Measurements from ENCODE around the gene SMG7.

SMG7 gene

DNA sequence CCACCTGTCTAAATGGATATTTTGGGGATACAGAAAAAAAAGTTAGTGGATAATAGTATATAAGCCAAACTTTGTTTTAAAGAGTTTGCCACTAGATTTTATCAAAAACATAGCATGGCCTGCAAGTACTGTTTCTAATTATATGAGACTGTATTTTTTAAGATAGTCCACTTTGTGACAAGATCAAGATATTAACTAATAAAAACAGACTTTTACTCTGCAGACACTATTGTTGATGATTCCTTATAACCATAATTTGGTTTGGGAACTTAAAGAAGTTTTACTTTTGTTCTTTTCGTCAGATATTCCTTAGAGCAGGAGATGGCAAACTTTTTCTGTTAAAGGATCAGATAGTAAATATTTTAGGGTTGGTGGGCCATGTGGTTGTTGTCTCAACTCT is 36.4 kb downstream of the SMG7 start:
- in situ Hi-C loops (cut with MboI; ENCODE audit: low sequenced_read_pairs) = no loop called here

DNA sequence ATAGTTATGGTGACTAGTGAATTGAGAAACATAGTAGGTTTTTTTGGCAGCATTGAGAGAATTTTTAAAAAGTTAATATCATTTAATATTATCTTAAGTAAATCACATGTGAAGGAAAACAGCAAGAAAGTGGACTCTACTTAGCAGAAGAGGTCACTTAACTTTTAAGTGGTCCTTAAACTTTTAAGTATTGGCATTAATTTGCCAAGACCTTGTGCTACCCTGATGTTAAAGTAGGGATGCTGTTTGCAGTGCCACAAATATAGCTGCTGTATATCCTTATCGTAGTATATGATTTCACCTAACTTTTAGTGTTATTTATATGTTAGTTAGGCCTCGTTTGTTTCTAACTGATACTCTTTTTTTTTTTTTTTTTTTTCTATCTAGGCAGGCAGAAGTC is 40.2 kb downstream of the SMG7 start:
- in situ Hi-C loops (cut with MboI; ENCODE audit: low sequenced_read_pairs) = no loop called here

DNA sequence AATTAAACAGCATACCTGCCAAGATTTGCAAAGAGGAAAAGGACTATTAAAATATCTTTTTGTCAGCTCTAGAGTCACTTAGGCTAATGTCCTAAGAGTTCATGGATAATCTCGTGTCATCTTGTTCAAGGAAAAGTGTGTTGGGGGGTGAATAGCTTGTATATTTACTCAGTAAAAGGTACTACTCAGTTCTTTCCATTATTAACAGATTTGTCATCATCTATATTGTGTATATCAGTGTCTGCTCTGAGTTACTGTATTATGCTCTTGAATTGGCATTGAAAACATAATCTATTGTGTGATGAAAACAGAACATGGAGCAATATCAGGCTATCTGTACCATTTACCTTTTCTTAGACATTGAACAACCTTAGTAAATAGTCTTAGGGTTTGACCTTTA is 41.9 kb downstream of the SMG7 start:
- in situ Hi-C loops (cut with MboI; ENCODE audit: low sequenced_read_pairs) = no loop called here

DNA sequence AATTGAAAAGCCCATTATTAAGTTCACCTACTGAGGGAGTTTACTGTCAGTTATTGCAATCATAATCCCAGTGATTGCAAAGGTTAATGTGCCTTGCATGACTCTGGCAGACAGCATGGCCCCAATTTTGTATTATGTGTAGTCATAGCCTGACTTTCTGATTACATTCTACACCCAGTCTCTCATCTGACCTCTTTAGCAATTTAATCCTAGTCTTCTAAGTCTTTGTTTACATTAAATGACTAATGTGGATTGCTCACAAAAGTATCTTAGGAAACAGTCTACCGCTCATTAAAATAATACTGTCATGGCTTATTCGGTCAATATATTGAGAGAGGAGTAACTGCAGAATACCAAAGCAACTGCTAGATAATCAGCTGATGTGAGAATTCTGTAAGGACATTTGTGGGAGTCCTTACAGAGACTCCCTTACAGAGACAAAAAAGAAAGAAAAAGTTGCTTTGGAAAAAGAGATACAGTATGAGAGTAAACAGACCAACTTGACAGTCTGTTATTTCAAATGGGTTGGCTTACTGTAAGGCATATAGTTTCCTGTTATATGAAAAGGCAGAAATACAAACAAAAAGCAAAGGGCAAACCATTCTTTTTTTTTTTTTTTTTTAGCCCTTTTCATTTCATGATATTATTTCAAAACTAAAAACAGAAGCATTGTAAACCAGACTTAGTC is 42.8 kb downstream of the SMG7 start:
- in situ Hi-C loops (cut with MboI; ENCODE audit: low sequenced_read_pairs) = no loop called here

DNA sequence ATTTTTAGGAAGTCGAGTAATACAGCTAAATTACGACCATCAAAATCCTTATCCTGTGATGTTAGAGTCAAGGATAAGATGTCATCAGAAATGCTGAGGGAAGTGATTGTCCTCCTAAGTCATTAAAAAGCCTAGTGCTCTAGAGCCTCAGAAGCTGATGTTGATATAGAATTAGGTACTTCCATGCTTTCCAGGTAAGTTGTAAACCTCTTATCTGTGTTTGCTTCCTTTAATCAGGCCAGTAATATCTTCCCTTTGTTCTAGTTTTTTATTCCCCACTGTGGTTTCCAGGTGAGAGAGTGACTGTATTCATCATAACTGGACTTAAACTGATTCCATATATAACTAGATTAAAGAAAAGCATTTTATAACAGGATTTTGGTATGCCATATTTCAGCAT is 44.4 kb downstream of the SMG7 start:
- in situ Hi-C loops (cut with MboI; ENCODE audit: low sequenced_read_pairs) = no loop called here

DNA sequence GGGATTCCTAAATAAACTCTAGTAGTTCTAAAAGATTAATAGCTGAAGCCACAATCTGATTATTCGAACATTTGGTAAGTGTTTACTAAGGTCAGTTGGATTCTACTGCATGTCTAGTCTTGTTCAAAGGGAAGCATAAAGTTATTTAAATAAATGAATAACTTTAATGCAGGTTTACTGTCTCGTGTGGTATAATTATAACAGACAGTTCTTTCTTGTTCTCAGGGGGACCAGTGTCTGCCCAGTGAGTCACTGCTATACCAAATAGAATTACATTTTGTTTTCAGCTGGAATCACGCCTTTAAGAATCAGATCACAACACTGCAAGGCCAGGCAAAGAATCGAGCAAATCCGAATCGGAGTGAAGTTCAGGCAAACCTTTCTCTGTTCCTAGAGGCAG is 45.1 kb downstream of the SMG7 start:
- in situ Hi-C loops (cut with MboI; ENCODE audit: low sequenced_read_pairs) = no loop called here

DNA sequence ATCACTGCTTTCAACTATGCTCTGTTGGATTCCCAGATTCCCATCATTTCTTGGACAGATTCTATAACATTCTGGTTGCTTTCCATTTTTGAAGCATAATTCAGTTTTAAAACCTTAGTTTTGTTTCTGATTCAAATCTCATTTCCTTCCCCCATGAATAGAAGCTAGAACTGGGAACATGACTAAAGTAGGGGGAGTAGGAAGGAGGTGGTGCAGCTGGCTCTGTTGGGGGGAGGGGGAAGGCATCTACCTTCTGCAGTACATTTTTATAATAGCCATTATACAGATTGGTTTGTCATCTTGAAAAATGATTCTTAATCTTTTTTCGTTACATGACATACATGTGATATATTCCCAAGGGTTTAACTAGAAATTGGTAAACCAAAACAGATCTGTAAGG is 48.1 kb downstream of the SMG7 start:
- in situ Hi-C loops (cut with MboI; ENCODE audit: low sequenced_read_pairs) = no loop called here

DNA sequence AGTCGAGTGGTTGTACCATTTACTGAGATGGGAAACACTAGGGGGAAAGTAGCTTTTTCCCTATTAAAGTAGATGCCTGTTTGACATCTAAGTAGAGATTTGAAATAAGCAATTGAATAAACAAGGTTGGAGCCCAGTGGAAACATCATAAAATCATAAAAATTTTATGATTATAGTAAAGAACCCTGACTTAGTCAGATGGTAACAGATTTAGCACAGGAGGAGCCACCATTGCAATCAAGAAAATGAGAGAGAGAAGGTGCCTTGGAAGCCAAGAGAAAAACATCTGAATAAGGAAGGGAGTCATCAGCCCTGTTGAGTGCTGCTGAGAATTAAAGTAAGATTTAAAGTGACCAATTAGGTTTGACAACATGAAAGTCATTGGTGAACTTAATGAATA is 49.8 kb downstream of the SMG7 start:
- in situ Hi-C loops (cut with MboI; ENCODE audit: low sequenced_read_pairs) = no loop called here

DNA sequence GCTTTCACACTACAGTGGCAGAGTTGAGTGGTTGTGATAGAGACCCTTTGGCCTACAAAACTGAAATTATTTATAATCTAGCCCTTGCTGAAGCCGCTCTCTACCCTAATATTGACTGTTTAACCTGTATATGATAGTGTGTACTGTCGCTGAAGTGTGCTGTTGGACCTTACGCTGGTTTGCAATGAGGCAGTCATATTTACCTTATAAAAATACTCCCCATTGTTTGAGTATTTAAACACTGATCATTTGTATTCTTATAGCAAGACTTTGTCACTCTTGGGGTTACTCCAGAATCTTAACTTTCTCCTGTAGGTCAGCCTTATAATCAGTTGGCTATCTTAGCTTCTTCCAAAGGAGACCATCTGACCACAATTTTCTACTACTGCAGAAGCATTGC is 56.3 kb downstream of the SMG7 start:
- in situ Hi-C loops (cut with MboI; ENCODE audit: low sequenced_read_pairs) = no loop called here

DNA sequence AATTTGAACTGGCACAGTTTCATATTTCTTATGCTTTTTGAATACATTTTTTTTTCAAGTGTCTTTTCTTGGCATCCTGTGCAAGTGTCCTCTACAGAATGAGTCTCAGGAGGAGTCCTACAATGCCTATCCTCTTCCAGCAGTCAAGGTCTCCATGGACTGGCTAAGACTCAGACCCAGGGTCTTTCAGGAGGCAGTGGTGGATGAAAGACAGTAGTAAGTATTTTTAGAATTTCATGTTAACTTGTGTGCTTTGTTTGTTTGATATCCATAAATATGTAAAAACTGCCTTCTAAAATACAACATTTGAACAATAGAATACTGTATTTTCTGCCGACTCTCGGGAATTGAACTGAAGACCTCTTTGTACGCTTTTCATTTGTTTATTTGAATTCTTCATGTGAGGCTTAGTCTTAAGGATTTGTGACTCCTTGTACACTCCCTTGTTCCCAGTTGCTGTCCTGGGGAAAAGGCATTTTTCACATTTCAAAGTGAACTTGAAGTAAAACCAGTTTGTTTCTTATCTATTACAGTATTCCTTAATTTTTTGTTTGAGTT is 61.4 kb downstream of the SMG7 start:
- in situ Hi-C loops (cut with MboI; ENCODE audit: low sequenced_read_pairs) = no loop called here

DNA sequence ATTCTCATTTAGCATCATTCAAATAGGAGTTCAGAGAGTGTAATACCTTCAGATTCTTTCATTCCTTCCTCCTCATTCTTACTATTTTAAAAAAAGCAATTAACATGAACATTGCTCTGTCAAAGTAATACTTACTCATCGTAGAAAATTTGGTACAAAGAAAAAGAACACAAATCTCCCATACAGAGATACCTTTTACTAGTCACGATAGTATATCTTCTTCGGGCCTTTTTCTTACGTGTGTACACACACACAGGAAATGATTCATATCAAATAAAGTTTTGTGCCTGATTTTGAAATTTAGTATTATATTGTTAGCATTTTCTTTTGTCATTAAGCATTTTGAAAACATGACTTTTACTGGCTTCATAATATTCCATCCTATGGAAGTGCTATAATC is 65.1 kb downstream of the SMG7 start:
- in situ Hi-C loops (cut with MboI; ENCODE audit: low sequenced_read_pairs) = no loop called here

DNA sequence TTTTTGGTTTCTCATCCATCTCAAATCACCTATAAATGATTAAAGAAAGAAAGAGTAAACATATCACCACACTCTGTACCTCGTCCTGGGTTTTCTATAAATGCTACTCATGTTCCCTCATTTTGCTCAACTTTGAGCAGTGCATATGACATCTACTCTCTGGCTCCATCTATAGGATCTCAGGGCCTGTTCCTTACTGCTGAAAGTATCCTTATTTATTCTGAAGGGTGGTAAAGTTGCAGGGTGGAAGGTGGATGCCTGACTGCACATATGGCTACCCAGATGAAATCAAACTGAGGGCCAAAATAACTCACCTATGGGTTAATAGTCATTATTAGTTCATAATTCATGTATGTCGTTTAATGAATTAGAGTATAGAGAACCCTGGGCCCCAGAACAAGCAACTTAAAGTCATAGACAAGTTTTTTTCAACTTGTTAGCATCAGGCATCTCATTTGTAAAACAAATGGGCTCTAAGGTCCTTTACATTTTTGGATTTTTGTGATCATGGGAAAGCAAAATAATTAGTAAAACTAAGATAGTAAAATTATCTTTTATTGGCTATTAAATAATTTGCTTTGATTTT is 71.4 kb downstream of the SMG7 start:
- in situ Hi-C loops (cut with MboI; ENCODE audit: low sequenced_read_pairs) = no loop called here

DNA sequence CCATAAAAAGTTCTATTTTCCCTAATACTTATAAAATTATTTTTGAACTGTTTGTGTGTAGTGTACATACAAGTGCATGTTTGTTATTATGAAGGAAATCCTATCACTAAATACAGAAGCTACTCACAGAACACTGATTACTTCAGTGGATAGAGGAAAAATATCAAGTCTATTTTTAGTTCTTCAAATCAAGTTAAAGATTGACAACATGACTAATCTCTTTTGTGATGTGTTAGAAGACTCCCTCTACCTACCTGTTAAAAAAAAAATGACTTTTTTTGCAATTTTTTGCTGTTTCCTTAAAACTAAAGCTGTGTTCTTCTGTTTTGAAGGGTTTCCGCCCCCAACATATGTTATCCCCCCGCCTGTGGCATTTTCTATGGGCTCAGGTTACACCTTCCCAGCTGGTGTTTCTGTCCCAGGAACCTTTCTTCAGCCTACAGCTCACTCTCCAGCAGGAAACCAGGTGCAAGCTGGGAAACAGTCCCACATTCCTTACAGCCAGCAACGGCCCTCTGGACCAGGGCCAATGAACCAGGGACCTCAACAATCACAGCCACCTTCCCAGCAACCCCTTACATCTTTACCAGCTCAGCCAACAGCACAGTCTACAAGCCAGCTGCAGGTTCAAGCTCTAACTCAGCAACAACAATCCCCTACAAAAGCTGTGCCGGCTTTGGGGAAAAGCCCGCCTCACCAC is 72.4 kb downstream of the SMG7 start:
- in situ Hi-C loops (cut with MboI; ENCODE audit: low sequenced_read_pairs) = no loop called here

DNA sequence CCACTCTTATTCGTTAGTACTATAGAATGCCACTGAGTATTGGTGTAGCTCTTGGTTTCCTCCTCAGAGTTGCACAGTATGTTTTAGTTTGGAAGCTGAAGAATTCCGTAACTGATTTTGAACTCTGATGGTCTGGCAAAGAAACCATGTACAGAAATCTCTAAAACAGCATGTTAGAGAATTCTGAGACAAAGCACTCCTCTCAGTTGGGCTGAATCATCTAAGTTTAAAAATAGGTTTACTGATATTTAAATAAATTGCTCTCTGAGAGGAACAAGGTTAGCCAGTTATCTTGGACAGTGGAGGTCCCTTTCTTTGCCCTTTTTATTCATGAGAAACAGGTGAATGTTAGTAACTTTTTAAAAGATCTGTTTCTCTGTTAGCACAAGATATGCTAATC is 74.1 kb downstream of the SMG7 start:
- in situ Hi-C loops (cut with MboI; ENCODE audit: low sequenced_read_pairs) = no loop called here

DNA sequence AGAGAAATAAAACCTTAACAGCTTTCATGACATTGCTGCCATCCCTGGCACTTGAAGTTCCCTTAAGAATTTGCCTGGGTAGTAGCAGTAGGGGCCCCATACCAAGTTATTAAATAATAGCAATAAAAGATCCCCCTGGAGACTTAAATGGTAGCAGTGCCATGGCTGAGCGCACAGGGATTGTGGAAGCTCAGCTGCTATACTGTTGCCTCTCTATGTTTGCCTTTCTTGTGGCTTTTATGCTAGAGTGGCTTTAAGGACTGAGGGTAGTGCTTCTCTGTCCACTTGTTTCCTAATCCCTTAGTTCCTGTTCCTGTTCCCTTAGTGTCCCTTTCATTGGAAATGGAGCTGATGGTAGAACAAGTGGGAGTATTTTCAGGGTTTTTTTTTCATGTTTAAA is 75.8 kb downstream of the SMG7 start:
- in situ Hi-C loops (cut with MboI; ENCODE audit: low sequenced_read_pairs) = no loop called here

DNA sequence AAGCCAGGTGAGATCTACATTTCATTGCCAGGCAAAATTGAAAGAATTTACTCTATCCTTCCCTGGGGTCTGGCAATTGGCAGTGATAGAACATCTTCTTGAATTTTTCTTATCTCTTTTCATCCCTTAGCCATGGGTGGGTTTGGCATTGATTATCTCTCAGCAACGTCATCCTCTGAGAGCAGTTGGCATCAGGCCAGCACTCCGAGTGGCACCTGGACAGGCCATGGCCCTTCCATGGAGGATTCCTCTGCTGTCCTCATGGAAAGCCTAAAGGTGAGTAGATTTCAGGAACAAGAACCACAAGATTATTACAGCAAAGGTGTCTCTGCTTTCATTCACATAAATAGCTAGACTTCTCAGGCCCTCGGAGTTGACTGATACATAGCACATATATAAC is 78.6 kb downstream of the SMG7 start:
- in situ Hi-C loops (cut with MboI; ENCODE audit: low sequenced_read_pairs) = no loop called here

DNA sequence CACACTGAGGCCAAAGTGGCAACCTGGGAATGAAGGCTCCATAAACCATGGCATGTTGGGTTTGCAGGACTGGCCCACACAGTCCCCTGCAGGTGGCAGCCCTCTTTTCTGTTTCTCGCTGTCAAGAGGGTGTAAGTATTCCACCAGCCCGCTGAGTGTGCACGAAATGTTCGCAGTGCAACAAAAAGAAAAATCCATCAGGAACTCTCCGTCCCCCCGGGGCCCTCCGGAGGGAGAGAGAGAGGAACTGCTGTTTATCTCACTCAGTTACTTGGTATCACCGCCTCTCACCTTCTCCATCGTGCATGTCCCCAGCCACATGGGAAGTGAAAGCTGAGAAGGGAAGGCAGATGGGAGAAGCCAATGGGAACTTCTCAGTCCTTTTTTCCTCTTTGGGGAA is 79.6 kb downstream of the SMG7 start:
- in situ Hi-C loops (cut with MboI; ENCODE audit: low sequenced_read_pairs) = no loop called here

DNA sequence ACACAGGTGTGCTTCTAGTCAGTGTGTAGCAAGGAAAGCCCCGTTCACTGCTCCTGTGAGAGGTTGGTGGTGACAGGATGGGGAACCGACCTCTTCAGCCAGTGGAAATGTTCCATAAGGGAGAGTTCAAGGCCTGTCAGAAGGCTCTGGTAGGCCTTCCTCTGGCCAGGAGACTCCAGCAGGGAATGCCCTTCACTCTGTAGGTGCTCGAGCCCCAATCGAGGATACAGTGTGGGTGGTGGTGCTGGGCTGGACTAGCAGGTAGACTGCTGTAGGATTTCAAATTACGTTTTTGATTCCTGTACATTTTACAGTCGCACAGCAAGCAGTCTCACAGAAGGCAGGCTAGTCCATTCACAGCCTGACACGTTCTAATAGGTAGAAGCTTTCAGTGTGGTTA is 80.1 kb downstream of the SMG7 start:
- in situ Hi-C loops (cut with MboI; ENCODE audit: low sequenced_read_pairs) = no loop called here

DNA sequence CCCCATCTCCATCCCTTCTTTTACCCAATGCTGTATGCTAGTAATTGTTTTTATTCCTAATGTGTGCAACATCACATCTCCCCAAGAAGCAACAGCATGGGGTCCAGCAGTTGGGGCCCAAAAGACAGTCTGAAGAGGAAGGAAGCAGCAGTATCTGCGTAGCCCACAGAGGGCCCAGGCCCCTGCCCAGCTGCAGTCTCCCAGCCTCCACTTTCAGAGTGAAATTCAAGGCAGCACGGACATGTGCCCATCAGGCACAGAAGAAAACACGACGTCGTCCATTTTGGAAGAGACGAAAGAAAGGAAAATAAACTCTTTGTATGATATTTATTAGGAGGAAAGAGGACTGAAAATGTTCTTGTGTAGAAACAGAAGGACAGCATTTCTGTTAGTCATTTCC is 80.6 kb downstream of the SMG7 start:
- in situ Hi-C loops (cut with MboI; ENCODE audit: low sequenced_read_pairs) = no loop called here

DNA sequence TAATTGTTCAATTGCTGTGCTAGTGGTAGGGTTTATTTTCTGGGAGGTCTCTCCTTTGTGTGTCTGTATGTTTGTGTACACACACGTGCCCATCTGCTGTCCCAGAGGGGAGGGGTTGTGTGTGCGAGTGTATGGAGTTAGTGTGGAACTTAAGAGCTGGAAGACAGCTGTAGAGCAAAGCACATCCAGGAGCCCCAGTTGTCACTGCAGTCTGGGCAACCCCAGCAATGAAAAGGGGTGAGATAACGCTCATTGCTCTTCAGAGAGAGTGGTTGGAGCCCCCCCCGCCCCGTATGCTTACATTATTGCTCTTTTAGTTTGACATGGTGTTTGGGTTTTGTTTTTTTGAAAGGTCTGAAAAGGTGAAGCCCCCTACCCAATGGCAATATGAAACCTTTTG is 81.0 kb downstream of the SMG7 start:
- in situ Hi-C loops (cut with MboI; ENCODE audit: low sequenced_read_pairs) = no loop called here

DNA sequence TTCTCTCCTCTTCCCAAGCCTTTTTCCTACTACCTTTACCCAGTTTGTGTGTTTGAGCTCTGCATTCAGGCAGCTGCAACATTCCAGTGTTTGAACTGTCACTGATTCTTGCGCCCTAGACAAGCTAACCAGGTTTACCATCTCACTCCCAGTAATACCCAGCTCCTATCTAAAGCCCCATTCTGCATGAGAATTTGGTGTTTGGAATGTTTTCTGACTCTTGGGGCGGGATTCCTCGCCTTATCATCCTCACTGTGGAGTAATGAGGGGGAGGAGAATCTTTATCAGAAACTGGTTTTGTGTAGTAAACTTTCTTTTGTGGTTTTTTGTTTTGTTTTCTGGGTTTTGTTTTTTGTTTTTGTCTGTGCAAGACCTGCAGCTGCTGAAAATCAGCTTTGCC is 81.5 kb downstream of the SMG7 start:
- in situ Hi-C loops (cut with MboI; ENCODE audit: low sequenced_read_pairs) = no loop called here

DNA sequence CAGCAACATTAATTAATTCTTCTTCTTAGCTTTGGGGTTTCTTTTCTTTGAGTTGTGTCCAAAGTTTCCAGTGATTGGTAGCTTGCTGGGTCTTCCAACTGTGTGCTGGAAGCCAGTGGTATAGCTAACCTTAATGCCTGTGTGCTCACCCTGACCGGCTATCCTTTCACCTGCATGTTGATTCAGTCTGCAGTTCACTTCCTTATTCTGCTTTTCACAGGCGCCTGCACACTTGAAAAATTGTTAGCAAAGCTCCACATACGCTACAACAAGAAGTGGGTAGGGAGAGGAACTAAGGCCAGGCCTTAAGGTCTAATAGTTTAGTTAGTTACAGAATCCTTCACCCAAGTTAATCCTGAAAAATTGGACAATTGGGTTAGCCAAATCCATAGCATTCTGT is 82.3 kb downstream of the SMG7 start:
- in situ Hi-C loops (cut with MboI; ENCODE audit: low sequenced_read_pairs) = no loop called here

Data from HL-60/S4 (cell line).